Mucosa of stomach (tissue), 1 donor: ENCODE data around the gene STK32C.

ENCODE experiments used
- H3K27me3 ChIP-seq: one replicate; pipeline ENCODE4 v1.7.0; 2013; ENCODE audit warnings: mild to moderate bottlenecking, low read length; ENCODE audit not compliant: control insufficient read depth, insufficient read depth
- H3K36me3 ChIP-seq: one replicate; pipeline ENCODE4 v1.7.0; 2013; ENCODE audit warnings: low read length; ENCODE audit not compliant: control insufficient read depth, insufficient read depth
- H3K4me1 ChIP-seq: one replicate; pipeline ENCODE4 v1.7.0; 2013; ENCODE audit warnings: mild to moderate bottlenecking, low read length; ENCODE audit not compliant: control insufficient read depth, insufficient read depth
- H3K4me3 ChIP-seq: one replicate; pipeline ENCODE4 v1.7.0; 2013; ENCODE audit warnings: low read length
- H3K9ac ChIP-seq: one replicate; pipeline ENCODE4 v1.7.0; 2013; ENCODE audit warnings: mild to moderate bottlenecking, low read length, moderate library complexity
- H3K9me3 ChIP-seq: one replicate; pipeline ENCODE4 v1.7.0; 2013; ENCODE audit warnings: mild to moderate bottlenecking, low read length, moderate library complexity; ENCODE audit not compliant: control insufficient read depth
- donor health status: Pancreatic carcinoma.

The STK32C gene

DNA sequence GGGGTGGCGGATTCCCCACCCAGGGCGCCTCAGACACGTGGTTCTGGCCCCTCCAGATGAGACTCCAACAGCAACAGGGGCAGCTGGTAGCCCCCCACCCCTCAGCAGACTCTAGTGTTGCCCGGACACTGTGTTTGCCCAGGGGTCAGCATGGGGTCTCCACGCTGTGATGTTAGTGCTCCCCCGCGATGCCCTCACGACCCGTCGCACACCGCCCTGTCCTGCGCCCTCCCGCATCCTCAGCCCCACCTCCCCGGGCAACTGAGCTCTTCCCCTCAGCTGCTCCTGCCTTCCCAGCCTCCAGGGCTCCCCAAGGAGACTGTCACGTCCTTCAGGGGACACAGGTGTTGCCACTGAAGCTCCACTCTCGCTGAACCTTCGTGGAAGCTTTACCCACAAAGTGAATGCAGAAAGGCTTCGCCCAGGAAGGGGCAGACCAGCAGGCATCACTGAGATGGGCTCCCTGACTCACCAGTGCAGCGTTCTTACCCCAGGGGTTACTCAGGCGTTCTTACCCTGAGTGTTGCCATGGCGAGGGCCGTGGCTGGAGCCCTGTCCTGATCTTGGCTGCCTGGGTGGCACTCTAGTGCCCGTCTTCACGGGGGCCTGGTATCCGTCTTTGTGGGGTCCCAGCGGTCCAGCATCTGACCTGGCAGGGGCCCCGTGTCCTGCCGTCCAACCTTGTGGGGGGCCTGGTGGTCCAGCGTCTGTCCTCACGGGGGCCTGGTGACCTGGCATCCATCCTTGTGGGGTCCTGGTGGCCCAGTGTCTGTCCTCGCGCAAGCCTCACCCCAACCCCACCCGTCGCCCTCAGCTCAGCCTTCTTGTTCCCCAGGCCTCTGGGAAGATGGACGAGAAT lies 106.4 kb downstream of the STK32C start:
- no peaks in the 10 kb centered on the region for H3K4me1 ChIP-seq
- no peaks in the 10 kb centered on the region for H3K9me3 ChIP-seq
- H3K27me3 ChIP-seq: no peaks in the 10 kb centered on the region
- H3K4me3 ChIP-seq: no peak overlapping the region
- no peaks in the 10 kb centered on the region for H3K36me3 ChIP-seq
- H3K9ac ChIP-seq: no peak overlapping the region

- Histone ChIP-seq H3K4me3 (no peak overlapping the region), H3K36me3 (no peaks in the 10 kb centered on the region), H3K9me3 (no peaks in the 10 kb centered on the region)
Observed at GRCh38 chr10:132200344-132201110, 107.2 kb downstream of the STK32C start.

DNA sequence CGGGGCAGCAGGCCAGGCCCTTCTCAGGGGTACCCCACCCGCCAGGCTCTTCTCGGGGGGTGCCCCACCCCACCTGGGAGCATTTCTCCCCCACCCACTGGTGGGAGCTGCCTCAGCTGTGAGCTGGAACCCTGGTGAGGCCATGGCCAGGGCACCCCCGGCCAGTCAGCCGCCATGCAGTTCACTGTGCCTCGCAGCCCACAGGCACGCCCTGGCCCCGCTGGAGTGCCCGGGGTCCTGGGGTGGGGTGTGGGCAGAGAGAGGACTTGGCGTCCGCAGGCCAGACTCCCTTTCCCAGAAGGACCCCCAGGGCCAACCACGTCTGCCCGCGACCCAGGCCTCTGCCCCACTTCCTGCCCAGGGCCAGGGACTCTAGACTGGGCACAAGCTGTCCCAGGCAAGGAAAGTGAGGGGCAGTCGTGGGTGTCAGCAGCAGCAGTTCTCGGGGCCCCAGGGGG lies 107.9 kb downstream of the STK32C start:
- no peak overlapping the region for H3K9ac ChIP-seq
- H3K27me3 ChIP-seq: no peaks in the 10 kb centered on the region
- H3K9me3 ChIP-seq: no peaks in the 10 kb centered on the region
- no peaks in the 10 kb centered on the region for H3K4me1 ChIP-seq
- H3K4me3 ChIP-seq: no peak overlapping the region
- no peaks in the 10 kb centered on the region for H3K36me3 ChIP-seq

More at GRCh38 chr10:132200344-132201110, 107.2 kb downstream of the STK32C start:
- no peak overlapping the region for H3K9ac ChIP-seq
- no peaks in the 10 kb centered on the region for H3K27me3 ChIP-seq
- no peaks in the 10 kb centered on the region for H3K4me1 ChIP-seq

- H3K36me3 ChIP-seq: no peaks in the 10 kb centered on the region
- no peaks in the 10 kb centered on the region for H3K9me3 ChIP-seq
- H3K9ac ChIP-seq: no peak overlapping the region
- H3K4me3 ChIP-seq: no peak overlapping the region
- no peaks in the 10 kb centered on the region for H3K27me3 ChIP-seq
- H3K4me1 ChIP-seq: no peaks in the 10 kb centered on the region
Observed at GRCh38 chr10:132199268-132199853, 108.4 kb downstream of the STK32C start.

- Histone ChIP-seq H3K4me3 (no peak overlapping the region), H3K27me3 (no peaks in the 10 kb centered on the region), H3K4me1 (no peaks in the 10 kb centered on the region), H3K9me3 (no peaks in the 10 kb centered on the region), H3K36me3 (no peaks in the 10 kb centered on the region), H3K9ac (no peak overlapping the region)
Observed at GRCh38 chr10:132198381-132199181, 109.2 kb downstream of the STK32C start.

DNA sequence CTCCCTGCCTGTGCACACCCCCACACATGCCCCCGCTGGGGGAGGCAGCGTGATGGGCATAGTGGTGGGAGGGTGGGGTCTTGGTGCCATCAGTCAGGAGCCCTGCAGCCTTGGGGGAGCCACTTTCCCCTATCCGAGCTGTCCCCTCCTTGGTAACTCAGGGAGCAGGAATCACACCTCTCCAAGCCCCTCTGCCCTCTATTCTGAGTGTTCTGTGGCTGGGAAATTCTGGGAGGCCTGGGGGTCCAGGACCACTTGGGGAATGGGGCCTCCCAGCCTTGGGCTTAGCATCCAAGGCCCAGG lies 109.7 kb downstream of the STK32C start:
- Histone ChIP-seq H3K36me3 (no peaks in the 10 kb centered on the region), H3K4me1 (no peaks in the 10 kb centered on the region), H3K27me3 (no peaks in the 10 kb centered on the region), H3K4me3 (no peak overlapping the region), H3K9ac (no peak overlapping the region), H3K9me3 (no peaks in the 10 kb centered on the region)

DNA sequence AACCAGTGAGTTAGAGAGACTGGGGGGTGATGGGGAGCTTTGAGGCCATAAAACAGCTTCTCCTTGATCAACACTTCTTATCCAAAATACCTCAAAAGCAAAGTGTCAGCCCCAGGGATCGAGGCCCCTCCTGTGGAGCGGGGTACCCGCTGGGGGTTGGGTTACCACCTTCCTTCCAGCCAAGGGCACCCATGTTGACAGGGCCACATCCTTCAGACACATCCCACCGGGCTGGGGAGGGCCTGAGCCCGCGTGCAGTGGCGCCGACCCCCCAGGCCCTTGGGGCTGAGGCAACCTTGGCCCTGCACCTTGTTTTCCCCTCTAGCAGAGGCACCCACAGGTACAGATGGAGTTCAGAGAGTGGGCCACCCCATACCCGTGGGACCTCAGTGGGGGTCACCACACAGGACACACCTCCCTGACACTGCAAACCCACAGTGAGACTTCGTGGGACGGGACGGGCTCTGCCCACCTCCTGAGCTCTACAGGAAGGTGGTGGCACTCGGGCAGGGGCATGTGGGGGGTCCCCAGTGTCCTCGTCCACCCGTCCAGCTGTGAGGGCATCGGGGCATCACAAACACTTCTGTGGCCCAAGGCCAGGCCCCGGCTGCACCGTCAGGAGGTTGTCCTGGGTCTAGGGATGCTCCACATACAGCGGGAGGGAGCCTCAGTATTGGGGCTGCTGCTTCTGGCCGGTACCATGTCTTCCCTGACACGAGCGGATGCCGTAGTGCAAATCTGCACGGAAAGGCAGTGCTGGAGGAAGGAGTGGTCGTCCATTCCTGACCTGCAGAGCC lies 110.3 kb downstream of the STK32C start:
- Histone ChIP-seq H3K4me3 (no peak overlapping the region), H3K36me3 (no peaks in the 10 kb centered on the region), H3K9me3 (no peaks in the 10 kb centered on the region), H3K9ac (no peak overlapping the region), H3K27me3 (no peaks in the 10 kb centered on the region), H3K4me1 (no peaks in the 10 kb centered on the region)

GRCh38 chr10:132196178-132197113 lies 111.3 kb downstream of the STK32C start:
- Histone ChIP-seq H3K9ac (no peak overlapping the region), H3K9me3 (no peaks in the 10 kb centered on the region), H3K4me1 (no peaks in the 10 kb centered on the region), H3K4me3 (no peak overlapping the region), H3K36me3 (no peaks in the 10 kb centered on the region), H3K27me3 (no peaks in the 10 kb centered on the region)

- Histone ChIP-seq H3K27me3 (no peaks in the 10 kb centered on the region), H3K36me3 (no peaks in the 10 kb centered on the region), H3K4me3 (no peak overlapping the region), H3K4me1 (no peaks in the 10 kb centered on the region), H3K9ac (no peak overlapping the region), H3K9me3 (no peaks in the 10 kb centered on the region)
Observed at GRCh38 chr10:132195366-132196075, 112.2 kb downstream of the STK32C start.

DNA sequence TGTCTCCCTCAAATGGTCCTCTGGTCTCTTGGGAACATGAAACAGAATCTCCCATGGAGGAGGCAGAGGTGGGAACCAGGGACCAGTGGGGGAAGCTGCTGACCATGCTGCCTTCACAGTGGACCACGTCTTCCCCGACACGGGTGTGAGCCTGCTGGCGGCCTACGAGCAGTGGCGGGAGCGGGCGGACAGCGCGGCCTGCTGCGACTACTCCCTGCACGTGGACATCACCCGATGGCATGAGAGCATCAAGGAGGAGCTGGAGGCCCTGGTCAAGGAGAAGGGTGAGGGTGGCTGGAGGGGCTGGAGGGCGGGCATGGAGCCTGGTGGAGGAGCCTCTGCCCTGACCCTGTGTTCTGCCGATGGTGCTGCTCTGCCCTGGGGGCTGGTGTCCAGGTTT lies 113.0 kb downstream of the STK32C start:
- H3K4me1 ChIP-seq: no peaks in the 10 kb centered on the region
- no peak overlapping the region for H3K4me3 ChIP-seq
- no peak overlapping the region for H3K9ac ChIP-seq
- H3K36me3 ChIP-seq: no peaks in the 10 kb centered on the region
- H3K27me3 ChIP-seq: peaks cover 2% of the 10 kb centered on the region
- H3K9me3 ChIP-seq: no peaks in the 10 kb centered on the region
